ENCODE data around the gene CLDND2. TPM values are rescaled to one million over a fixed set of nuclear protein-coding genes. Genes with fewer than 3 reads are reported as not detected.

CLDND2 gene
- total RNA-seq, 1 experiment from 2014 or later = 1.8 TPM

DNA sequence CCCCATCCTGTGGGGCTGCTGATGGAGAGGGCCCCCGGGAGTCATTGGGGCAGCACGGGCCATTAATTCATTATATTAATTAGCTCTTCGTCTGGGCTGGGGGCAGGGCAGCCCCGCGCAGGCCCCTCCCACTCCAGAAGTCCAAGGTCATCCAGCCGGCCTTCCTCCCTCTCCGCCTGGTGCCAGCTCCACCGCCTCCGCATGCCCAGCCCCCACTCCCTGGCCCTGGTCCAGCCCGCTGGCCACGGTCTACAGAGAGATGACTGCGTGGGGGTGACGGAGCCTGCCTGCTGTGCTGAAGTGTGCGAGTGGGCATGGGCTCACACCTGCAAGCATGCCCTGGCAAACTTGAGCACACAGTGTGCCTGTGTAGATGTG lies 48.5 kb downstream of the CLDND2 start:
- Histone ChIP-seq H3K4me2 (ENCODE audit: low read length) (no peak overlapping the region), H3K9me3 (ENCODE audit: control insufficient read depth in 1 of 2, insufficient read depth in 1 of 2, low read depth in 1 of 2, low read length in 2 of 2) (no peaks in the 10 kb centered on the region), H2AFZ (ENCODE audit: low read depth, low read length, poor library complexity, severe bottlenecking) (no peak overlapping the region), H3K9me2 (ENCODE audit: insufficient read depth) (no peaks in the 10 kb centered on the region), H3K9ac (ENCODE audit: low read length) (no peak overlapping the region), H3K27me3 (ENCODE audit: insufficient read depth, low read length) (peaks cover 8% of the 10 kb centered on the region; the same call in 1 of the 2 replicates), H3K36me3 (ENCODE audit: control insufficient read depth in 1 of 2, insufficient read depth in 2 of 2, low read length in 2 of 2) (no peaks in the 10 kb centered on the region), H3K4me3 (replicated peaks in 1 of 2; ENCODE audit: low read depth in 1 of 2, low read length in 2 of 2) (no peak overlapping the region), H4K20me1 (ENCODE audit: insufficient read depth) (no peaks in the 10 kb centered on the region), H3K27ac (ENCODE audit: low read depth, low read length) (no peak overlapping the region), H3K4me1 (ENCODE audit: control insufficient read depth in 1 of 2, insufficient read depth in 2 of 2, low read length in 2 of 2) (no peaks in the 10 kb centered on the region), H3K79me2 (ENCODE audit: insufficient read depth, low read length) (no peaks in the 10 kb centered on the region)
- TF ChIP-seq YY1 (IDR thresholded peaks at IDR 0.05; ENCODE audit: extremely low read depth, insufficient replicate concordance, low read depth, low read length) (no peak), ZNF274 (IDR thresholded peaks at IDR 0.05; ENCODE audit: low read depth, low read length) (no peak)
- TF ChIP-seq, protein P1, sequence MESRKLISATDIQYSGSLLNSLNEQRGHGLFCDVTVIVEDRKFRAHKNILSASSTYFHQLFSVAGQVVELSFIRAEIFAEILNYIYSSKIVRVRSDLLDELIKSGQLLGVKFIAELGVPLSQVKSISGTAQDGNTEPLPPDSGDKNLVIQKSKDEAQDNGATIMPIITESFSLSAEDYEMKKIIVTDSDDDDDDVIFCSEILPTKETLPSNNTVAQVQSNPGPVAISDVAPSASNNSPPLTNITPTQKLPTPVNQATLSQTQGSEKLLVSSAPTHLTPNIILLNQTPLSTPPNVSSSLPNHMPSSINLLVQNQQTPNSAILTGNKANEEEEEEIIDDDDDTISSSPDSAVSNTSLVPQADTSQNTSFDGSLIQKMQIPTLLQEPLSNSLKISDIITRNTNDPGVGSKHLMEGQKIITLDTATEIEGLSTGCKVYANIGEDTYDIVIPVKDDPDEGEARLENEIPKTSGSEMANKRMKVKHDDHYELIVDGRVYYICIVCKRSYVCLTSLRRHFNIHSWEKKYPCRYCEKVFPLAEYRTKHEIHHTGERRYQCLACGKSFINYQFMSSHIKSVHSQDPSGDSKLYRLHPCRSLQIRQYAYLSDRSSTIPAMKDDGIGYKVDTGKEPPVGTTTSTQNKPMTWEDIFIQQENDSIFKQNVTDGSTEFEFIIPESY (IDR thresholded peaks at IDR 0.05; ENCODE audit: extremely low read depth, insufficient replicate concordance, low read length) = no peak
- no TSS peak for BruUV-seq (replicated peaks)
- CTCF ChIA-PET = no interaction called here
- intact Hi-C loops (cut with micrococcal nuclease) = no loop called here
- no peak for DNase-seq (ENCODE audit: low read depth, low spot score)
- ATAC-seq = no peak
- RAD21 ChIA-PET (ENCODE audit: low non-redundant PET in 1 of 2, low total read pairs in 2 of 2, uncharacterized antibody in 2 of 2, unreplicated experiment in 2 of 2) = no interaction called here
- POLR2A ChIA-PET = no interaction called here

DNA sequence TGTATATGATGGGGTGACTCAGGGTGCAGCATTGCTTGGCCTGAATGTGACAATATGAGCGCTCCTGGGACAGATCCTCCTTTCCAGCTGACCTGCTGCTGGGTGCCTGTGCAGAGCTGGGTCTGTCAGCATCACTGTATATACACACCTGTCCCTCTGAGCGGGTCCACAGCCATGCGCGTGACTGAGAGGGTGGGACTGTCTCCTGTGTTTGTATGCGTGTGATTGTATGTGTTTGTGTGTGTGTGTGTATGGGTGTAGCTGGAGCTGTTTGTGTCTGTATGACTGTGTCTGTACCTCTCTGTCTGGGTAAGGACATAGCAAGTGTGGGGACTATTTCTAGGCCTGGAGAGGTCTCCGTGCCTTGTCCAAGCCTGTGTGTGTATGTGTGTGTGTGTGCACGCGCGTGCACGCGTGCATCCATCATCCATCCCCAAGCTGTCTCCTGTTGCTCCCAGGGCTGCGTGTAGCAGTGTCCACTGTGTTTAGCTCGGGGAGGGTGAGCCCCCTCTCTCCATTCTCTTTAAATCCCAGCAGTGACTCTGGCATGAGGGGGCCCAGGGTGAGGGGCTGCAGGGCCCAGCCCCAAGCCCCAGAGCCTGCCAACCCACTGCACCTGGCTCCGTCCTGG lies 49.0 kb downstream of the CLDND2 start:
- Histone ChIP-seq H3K36me3 (ENCODE audit: control insufficient read depth in 1 of 2, insufficient read depth in 2 of 2, low read length in 2 of 2) (no peaks in the 10 kb centered on the region), H3K27ac (ENCODE audit: low read depth, low read length) (no peak overlapping the region), H2AFZ (ENCODE audit: low read depth, low read length, poor library complexity, severe bottlenecking) (no peak overlapping the region), H3K4me3 (replicated peaks in 1 of 2; ENCODE audit: low read depth in 1 of 2, low read length in 2 of 2) (no peak overlapping the region), H3K27me3 (ENCODE audit: insufficient read depth, low read length) (peaks cover 8% of the 10 kb centered on the region; the same call in 1 of the 2 replicates), H3K9me3 (ENCODE audit: control insufficient read depth in 1 of 2, insufficient read depth in 1 of 2, low read depth in 1 of 2, low read length in 2 of 2) (no peaks in the 10 kb centered on the region), H3K4me1 (ENCODE audit: control insufficient read depth in 1 of 2, insufficient read depth in 2 of 2, low read length in 2 of 2) (no peaks in the 10 kb centered on the region), H3K9me2 (ENCODE audit: insufficient read depth) (no peaks in the 10 kb centered on the region), H3K79me2 (ENCODE audit: insufficient read depth, low read length) (no peaks in the 10 kb centered on the region), H4K20me1 (ENCODE audit: insufficient read depth) (no peaks in the 10 kb centered on the region), H3K9ac (ENCODE audit: low read length) (no peak overlapping the region), H3K4me2 (ENCODE audit: low read length) (no peak overlapping the region)
- BruUV-seq (replicated peaks) = no TSS peak
- POLR2A ChIA-PET = no interaction called here
- ATAC-seq (no peak), DNase-seq (ENCODE audit: low read depth, low spot score) (no peak)
- CTCF ChIA-PET = no interaction called here
- RAD21 ChIA-PET (ENCODE audit: low non-redundant PET in 1 of 2, low total read pairs in 2 of 2, uncharacterized antibody in 2 of 2, unreplicated experiment in 2 of 2) = no interaction called here
- intact Hi-C loops (cut with micrococcal nuclease) = no loop called here
- TF ChIP-seq ZNF274 (IDR thresholded peaks at IDR 0.05; ENCODE audit: low read depth, low read length) (no peak), SP1 (IDR thresholded peaks at IDR 0.05; ENCODE audit: low read depth) (no peak), EZH2 (IDR thresholded peaks at IDR 0.05) (no peak), CBX3 (IDR thresholded peaks at IDR 0.05; ENCODE audit: low read depth) (no peak), POLR2A (IDR thresholded peaks at IDR 0.05; ENCODE audit: borderline replicate concordance, extremely low read depth, insufficient read depth, insufficient read length) (no peak), TCF7L2 (IDR thresholded peaks at IDR 0.05; ENCODE audit: borderline replicate concordance, extremely low read depth, insufficient read depth, insufficient read length) (no peak), EZH2phosphoT487 (IDR thresholded peaks at IDR 0.05; ENCODE audit: borderline replicate concordance) (no peak)
- TF ChIP-seq, protein P2, sequence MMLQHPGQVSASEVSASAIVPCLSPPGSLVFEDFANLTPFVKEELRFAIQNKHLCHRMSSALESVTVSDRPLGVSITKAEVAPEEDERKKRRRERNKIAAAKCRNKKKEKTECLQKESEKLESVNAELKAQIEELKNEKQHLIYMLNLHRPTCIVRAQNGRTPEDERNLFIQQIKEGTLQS (IDR thresholded peaks at IDR 0.05) = no peak
- TF ChIP-seq, protein P1 (IDR thresholded peaks at IDR 0.05; ENCODE audit: extremely low read depth, insufficient replicate concordance, low read length) = no peak
- TF ChIP-seq, protein P3, sequence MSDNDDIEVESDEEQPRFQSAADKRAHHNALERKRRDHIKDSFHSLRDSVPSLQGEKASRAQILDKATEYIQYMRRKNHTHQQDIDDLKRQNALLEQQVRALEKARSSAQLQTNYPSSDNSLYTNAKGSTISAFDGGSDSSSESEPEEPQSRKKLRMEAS (IDR thresholded peaks at IDR 0.05) = no peak
